ENCODE data around the gene LRRC8A.

GRCh38 chr9:128912270-128912853, 30.4 kb downstream of the LRRC8A start:
- TF ChIP-seq CTCF (IDR thresholded peaks at IDR 0.05; ENCODE audit: poor library complexity, severe bottlenecking) (no peak), EP300 (conservative IDR thresholded peaks at IDR 0.05; ENCODE audit: poor library complexity, severe bottlenecking) (no peak), TAF1 (IDR thresholded peaks at IDR 0.05; ENCODE audit: low read depth) (no peak), SMC3 (conservative IDR thresholded peaks at IDR 0.05; ENCODE audit: poor library complexity) (no peak), RAD21 (conservative IDR thresholded peaks at IDR 0.05) (no peak), POLR2AphosphoS5 (IDR thresholded peaks at IDR 0.05) (no peak), EZH2 (IDR thresholded peaks at IDR 0.05; ENCODE audit: borderline replicate concordance, insufficient read depth, low read length, poor library complexity, severe bottlenecking) (no peak)

Measured in neural cell (in vitro differentiated cells).